SK-N-SH (cell line): ENCODE measurements around the gene AQP4. TPM values are rescaled to one million over a fixed set of nuclear protein-coding genes. Genes with fewer than 3 reads are reported as not detected.

Experiments
- CTCF ChIA-PET: fragments of 300-600, 350-600 bp; formaldehyde crosslinking; extraction: SDS; loops from one replicate; lab custom pipeline; 2021; lab: Yijun Ruan, JAX
- POLR2A ChIA-PET: fragments of 350-600 bp; sonication (Branson Sonifier 250); formaldehyde crosslinking; extraction: SDS; loops from one replicate; lab custom pipeline; 2020; ENCODE audit warnings: antibody characterized with exemption, inconsistent platforms; lab: Yijun Ruan, JAX
- DNase-seq: peaks from one replicate; pipeline ENCODE4 v3.0.0; 2012
- H2AFZ ChIP-seq: fragments of 200-600 bp; sonication (generic); 2 replicates; pipeline ENCODE4 v1.8.1; 2016; ENCODE audit warnings: antibody characterized with exemption, mild to moderate bottlenecking, low read depth
- H3F3A ChIP-seq: fragments of 200-600 bp; sonication (generic); replicated peaks from 2 replicates; pipeline ENCODE3; 2016; ENCODE audit warnings: antibody characterized with exemption, mild to moderate bottlenecking; ENCODE audit not compliant: insufficient read depth
- H3K27ac ChIP-seq, 2 experiments: fragments of 200-500 bp in 1 of 2; fragments of 200-600 bp in 1 of 2; sonication (Bioruptor generic) in 1 of 2; sonication (generic), shearing (Covaris generic) in 1 of 2; 2 replicates each; pipeline versions ENCODE4 v1.5.1 to v1.6.1; 2014 to 2016; ENCODE audit warnings: low read depth in 2 of 2, inconsistent platforms in 1 of 2, low read length in 1 of 2, mild to moderate bottlenecking in 1 of 2, mixed read lengths in 1 of 2
- H3K27me3 ChIP-seq: fragments of 200-600 bp; sonication (generic), shearing (Covaris generic); 2 replicates; pipeline ENCODE4 v1.6.1; 2016; ENCODE audit warnings: mixed run types; ENCODE audit not compliant: insufficient read depth
- H3K36me3 ChIP-seq, 2 experiments: fragments of 200-500 bp in 1 of 2; fragments of 200-600 bp in 1 of 2; sonication (Bioruptor generic) in 1 of 2; sonication (generic) in 1 of 2; replicated peaks in 1 of 2; 2 replicates each; pipeline versions ENCODE3 to v1.5.1; 2014 to 2016; ENCODE audit warnings: low read length in 1 of 2, mild to moderate bottlenecking in 1 of 2; ENCODE audit not compliant: insufficient read depth in 2 of 2, control insufficient read depth in 1 of 2
- H3K4me1 ChIP-seq, 2 experiments: fragments of 200-500 bp in 1 of 2; fragments of 200-600 bp in 1 of 2; sonication (Bioruptor generic) in 1 of 2; sonication (generic), shearing (Covaris generic) in 1 of 2; 2 replicates each; pipeline versions ENCODE4 v1.5.1 to v1.6.1; 2014 to 2016; ENCODE audit warnings: low read depth in 1 of 2, low read length in 1 of 2, mixed run types in 1 of 2; ENCODE audit not compliant: insufficient read depth in 2 of 2, control insufficient read depth in 1 of 2
- H3K4me2 ChIP-seq: fragments of 200-600 bp; sonication (generic), shearing (Covaris generic); 2 replicates; pipeline ENCODE4 v1.6.1; 2017; ENCODE audit warnings: mixed run types
- H3K4me3 ChIP-seq, 2 experiments: fragments of 200-500 bp in 1 of 2; fragments of 200-600 bp in 1 of 2; sonication (Bioruptor generic) in 1 of 2; sonication (generic), shearing (Covaris generic) in 1 of 2; 2 replicates each; pipeline versions ENCODE4 v1.5.1 to v1.8.1; 2014 to 2016; ENCODE audit warnings: low read depth in 2 of 2, inconsistent platforms in 1 of 2, low read length in 1 of 2, mild to moderate bottlenecking in 1 of 2, mixed read lengths in 1 of 2, moderate library complexity in 1 of 2
- H3K79me2 ChIP-seq: fragments of 200-600 bp; sonication (generic); 2 replicates; pipeline ENCODE4 v1.8.1; 2017; ENCODE audit warnings: mild to moderate bottlenecking; ENCODE audit not compliant: insufficient read depth
- H3K9ac ChIP-seq: fragments of 200-600 bp; sonication (generic); 2 replicates; pipeline ENCODE4 v1.6.1; 2017; ENCODE audit warnings: mixed run types
- H3K9me2 ChIP-seq: fragments of 200-600 bp; sonication (generic); 2 replicates; pipeline ENCODE4 v1.6.1; 2017; ENCODE audit warnings: mixed run types
- H3K9me3 ChIP-seq: fragments of 200-600 bp; sonication (generic); 2 replicates; pipeline ENCODE4 v1.6.1; 2017; ENCODE audit warnings: mixed run types, mild to moderate bottlenecking, moderate library complexity
- H4K20me1 ChIP-seq: fragments of 200-600 bp; sonication (generic); 2 replicates; pipeline ENCODE4 v1.6.1; 2017; ENCODE audit warnings: mild to moderate bottlenecking, mixed run types; ENCODE audit not compliant: insufficient read depth
- CTCF ChIP-seq: fragments of 200-600 bp; sonication (generic); IDR thresholded peaks from 2 replicates; pipeline ENCODE4 v1.6.1; 2017; ENCODE audit warnings: antibody characterized with exemption, mild to moderate bottlenecking, moderate library complexity
- EZH2phosphoT487 ChIP-seq: fragments of 200-600 bp; sonication (generic); IDR thresholded peaks from 2 replicates; pipeline ENCODE4 v1.6.1; 2017; ENCODE audit warnings: low read depth, mixed run types, mild to moderate bottlenecking, antibody characterized with exemption, moderate library complexity, borderline replicate concordance
- GABPA ChIP-seq: IDR thresholded peaks from 2 replicates; pipeline ENCODE4 v1.4.0; 2012; ENCODE audit warnings: low read depth, mild to moderate bottlenecking
- MAX ChIP-seq: IDR thresholded peaks from 2 replicates; pipeline ENCODE4 v1.4.0; 2012; ENCODE audit warnings: low read depth
- MEF2A ChIP-seq: IDR thresholded peaks from 2 replicates; pipeline ENCODE4 v1.4.0; 2012; ENCODE audit warnings: low read depth, borderline replicate concordance
- NFIC ChIP-seq: IDR thresholded peaks from 2 replicates; pipeline ENCODE4 v1.4.0; 2012; ENCODE audit warnings: borderline replicate concordance
- NRF1 ChIP-seq: IDR thresholded peaks from 2 replicates; pipeline ENCODE4 v1.6.1; 2012; ENCODE audit warnings: low read depth, mild to moderate bottlenecking, low read length
- POLR2AphosphoS5 ChIP-seq: IDR thresholded peaks from 2 replicates; pipeline ENCODE4 v1.6.1; 2012; ENCODE audit warnings: low read depth, low read length
- RAD21 ChIP-seq: IDR thresholded peaks from 2 replicates; pipeline ENCODE4 v1.6.1; 2012; ENCODE audit warnings: mild to moderate bottlenecking, low read length
- REST ChIP-seq: IDR thresholded peaks from 2 replicates; pipeline ENCODE4 v1.6.1; 2012; ENCODE audit warnings: mild to moderate bottlenecking, low read depth, low read length, moderate library complexity
- SMC3 ChIP-seq: IDR thresholded peaks from 2 replicates; pipeline ENCODE4 v1.6.1; 2012; ENCODE audit warnings: low read depth, low read length, improper control_type of control experiment
- TAF1 ChIP-seq: IDR thresholded peaks from 2 replicates; pipeline ENCODE4 v1.6.1; 2012; ENCODE audit warnings: low read depth, mild to moderate bottlenecking, low read length, moderate library complexity, borderline replicate concordance
- TCF12 ChIP-seq: IDR thresholded peaks from 2 replicates; pipeline ENCODE4 v1.4.0; 2012
- WGBS: methylation state at CpG from one replicate; pipeline ENCODE4 v1.1.6; 2017; ENCODE audit warnings: low lambda C conversion rate; 5-methylcytosine and 5-hydroxymethylcytosine counted together
- polyA plus RNA-seq, 3 experiments: library from polyadenylated mRNA; depleted of rRNA; stranded (reverse); fragments of >200 nt; gene quantifications; 2 replicates each; pipeline ENCODE4 v1.2.3, GENCODE V29; 2012
- TF ChIP-seq, protein P1 (sequence below): fragments of 150-350 bp; IDR thresholded peaks from 2 replicates; pipeline ENCODE4 v1.6.1; 2016; ENCODE audit warnings: mild to moderate bottlenecking, low read depth, low read length
- TF ChIP-seq, protein P2 (sequence below): IDR thresholded peaks from 2 replicates; pipeline ENCODE4 v1.4.0; 2012; ENCODE audit warnings: low read depth, borderline replicate concordance

The AQP4 gene
- polyA plus RNA-seq, 1 of the 3 experiments (the other 2 are of a cell fraction) = not detected

DNA sequence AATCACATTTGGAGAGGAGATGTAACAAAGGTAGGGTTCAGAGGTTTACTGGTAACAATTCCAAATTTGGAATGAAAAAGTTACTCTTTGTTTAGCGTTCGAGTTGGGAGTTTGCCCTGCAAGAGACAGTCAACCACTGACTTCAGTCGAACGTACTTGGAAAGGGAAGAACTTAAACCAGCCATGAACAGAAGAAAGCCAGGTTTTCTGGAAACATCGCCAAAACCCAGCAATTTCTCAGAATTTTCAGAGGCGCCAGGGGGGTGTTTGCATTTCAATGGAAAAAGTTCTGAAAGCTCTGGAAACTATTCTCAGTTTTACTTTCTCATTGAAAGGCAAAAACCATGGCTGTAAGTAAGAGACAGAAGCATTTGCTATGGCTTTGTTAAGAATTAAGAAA is 28.5 kb upstream of the AQP4 start:
- Histone ChIP-seq H3K4me3 (no peak overlapping the region), H3K9me3 (no peaks in the 10 kb centered on the region), H3K4me2 (no peak overlapping the region), H4K20me1 (no peaks in the 10 kb centered on the region), H3K27me3 (no peaks in the 10 kb centered on the region; the same call in 1 of the 2 replicates), H3K9me2 (no peaks in the 10 kb centered on the region), H3K4me1 (no peaks in the 10 kb centered on the region), H3K79me2 (no peaks in the 10 kb centered on the region), H3K36me3 (no peaks in the 10 kb centered on the region), H3K9ac (no peak overlapping the region)
- no peak for DNase-seq
- POLR2A ChIA-PET = no interaction called here
- CTCF ChIA-PET = interaction anchor here (2.0 kb wide), 1 partner anchor 22 kb away, joined by 5 read pairs; no protein-coding TSS in a partner anchor
- 56% methylated on average over 6 of the region's 6 CpGs for WGBS
- TF ChIP-seq NFIC = no peak
- TF ChIP-seq, all 33 proteins: peak for 0
- Histone ChIP-seq H3K27ac (no peak overlapping the region), H3F3A (no peaks in the 10 kb centered on the region), H2AFZ (no peak overlapping the region)

GRCh38 chr18:26888259-26888658 is 22.8 kb upstream of the AQP4 start:
- Histone ChIP-seq H3K4me1 (no peaks in the 10 kb centered on the region), H3K4me3 (no peak overlapping the region), H3K27ac (no peak overlapping the region), H3K27me3 (no peaks in the 10 kb centered on the region; the same call in 1 of the 2 replicates), H3K79me2 (no peaks in the 10 kb centered on the region), H3K9me2 (no peaks in the 10 kb centered on the region), H3K4me2 (no peak overlapping the region), H3K9ac (no peak overlapping the region), H2AFZ (no peak overlapping the region), H4K20me1 (no peaks in the 10 kb centered on the region), H3F3A (no peaks in the 10 kb centered on the region), H3K9me3 (no peaks in the 10 kb centered on the region), H3K36me3 (no peaks in the 10 kb centered on the region)
- ChIA-PET POLR2A (no interaction called here), CTCF (no interaction called here)
- TF ChIP-seq GABPA = no peak
- TF ChIP-seq CTCF = no peak
- TF ChIP-seq EZH2phosphoT487 = no peak
- TF ChIP-seq RAD21 = no peak
- no peak for TF ChIP-seq SMC3
- no peak for TF ChIP-seq REST
- no peak for TF ChIP-seq NRF1
- no peak for TF ChIP-seq MEF2A
- no peak for TF ChIP-seq MAX
- TF ChIP-seq POLR2AphosphoS5 = no peak
- no peak for TF ChIP-seq TCF12
- TF ChIP-seq, protein P1, sequence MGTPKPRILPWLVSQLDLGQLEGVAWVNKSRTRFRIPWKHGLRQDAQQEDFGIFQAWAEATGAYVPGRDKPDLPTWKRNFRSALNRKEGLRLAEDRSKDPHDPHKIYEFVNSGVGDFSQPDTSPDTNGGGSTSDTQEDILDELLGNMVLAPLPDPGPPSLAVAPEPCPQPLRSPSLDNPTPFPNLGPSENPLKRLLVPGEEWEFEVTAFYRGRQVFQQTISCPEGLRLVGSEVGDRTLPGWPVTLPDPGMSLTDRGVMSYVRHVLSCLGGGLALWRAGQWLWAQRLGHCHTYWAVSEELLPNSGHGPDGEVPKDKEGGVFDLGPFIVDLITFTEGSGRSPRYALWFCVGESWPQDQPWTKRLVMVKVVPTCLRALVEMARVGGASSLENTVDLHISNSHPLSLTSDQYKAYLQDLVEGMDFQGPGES = no peak
- TF ChIP-seq, protein P2, sequence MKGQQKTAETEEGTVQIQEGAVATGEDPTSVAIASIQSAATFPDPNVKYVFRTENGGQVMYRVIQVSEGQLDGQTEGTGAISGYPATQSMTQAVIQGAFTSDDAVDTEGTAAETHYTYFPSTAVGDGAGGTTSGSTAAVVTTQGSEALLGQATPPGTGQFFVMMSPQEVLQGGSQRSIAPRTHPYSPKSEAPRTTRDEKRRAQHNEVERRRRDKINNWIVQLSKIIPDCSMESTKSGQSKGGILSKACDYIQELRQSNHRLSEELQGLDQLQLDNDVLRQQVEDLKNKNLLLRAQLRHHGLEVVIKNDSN = no peak
- no peak for TF ChIP-seq TAF1
- 71% methylated on average over 4 of the region's 4 CpGs for WGBS
- no peak for DNase-seq
